Liver (tissue), 9 donors: Measurements from ENCODE around the gene NGRN. TPM values are rescaled to one million over a fixed set of nuclear protein-coding genes. Genes with fewer than 3 reads are reported as not detected.
A peak's percentile ranks its signal among the peaks of the same experiment; 100 is the strongest.

ENCODE experiments used
- DNase-seq: peaks from one replicate; pipeline ENCODE4 v3.0.0-alpha.2; 2017; ENCODE audit warnings: low spot score
- H3K27ac ChIP-seq, 2 donors: one replicate each; pipeline ENCODE4 v1.7.0; 2013; ENCODE audit warnings: inconsistent platforms in 2 of 2, low read length in 2 of 2, control low read depth in 1 of 2, low read depth in 1 of 2, mild to moderate bottlenecking in 1 of 2
- H3K27me3 ChIP-seq, 4 donors: one replicate each; pipeline versions ENCODE4 v1.6.1 to v1.7.0; 2013; ENCODE audit warnings: low read length in 3 of 4, inconsistent platforms in 1 of 4, mild to moderate bottlenecking in 1 of 4, moderate library complexity in 1 of 4; ENCODE audit not compliant: control insufficient read depth in 4 of 4, insufficient read depth in 4 of 4
- H3K36me3 ChIP-seq, 4 donors: one replicate each; pipeline versions ENCODE4 v1.6.1 to v1.7.0; 2013; ENCODE audit warnings: low read length in 3 of 4, mild to moderate bottlenecking in 3 of 4, low read depth in 1 of 4, moderate library complexity in 1 of 4; ENCODE audit not compliant: control insufficient read depth in 4 of 4, insufficient read depth in 3 of 4
- H3K4me1 ChIP-seq, 4 donors: one replicate each; pipeline versions ENCODE4 v1.6.1 to v1.7.0; 2013; ENCODE audit warnings: low read length in 3 of 4, mild to moderate bottlenecking in 3 of 4, moderate library complexity in 1 of 4; ENCODE audit not compliant: control insufficient read depth in 4 of 4, insufficient read depth in 4 of 4
- H3K4me3 ChIP-seq, 3 donors: one replicate each; pipeline versions ENCODE4 v1.6.1 to v1.7.0; 2013; ENCODE audit warnings: low read length in 3 of 3, control low read depth in 1 of 3, low read depth in 1 of 3, mild to moderate bottlenecking in 1 of 3
- H3K9ac ChIP-seq, 2 donors: one replicate each; pipeline ENCODE4 v1.7.0; 2013; ENCODE audit warnings: low read length in 2 of 2, mild to moderate bottlenecking in 2 of 2, moderate library complexity in 2 of 2, control low read depth in 1 of 2, low read depth in 1 of 2
- H3K9me3 ChIP-seq, 4 donors: one replicate each; pipeline versions ENCODE4 v1.6.1 to v1.7.0; 2013; ENCODE audit warnings: low read length in 3 of 4; ENCODE audit not compliant: control insufficient read depth in 4 of 4
- EGR1 ChIP-seq, 2 donors: IDR thresholded peaks; 2 replicates each; pipeline ENCODE4 v1.6.1; 2016 to 2018; ENCODE audit warnings: antibody characterized with exemption in 2 of 2, low read depth in 2 of 2
- FOXA1 ChIP-seq: IDR thresholded peaks from 2 replicates; pipeline ENCODE4 v1.6.1; 2016; ENCODE audit warnings: antibody characterized with exemption
- FOXA2 ChIP-seq: IDR thresholded peaks from 2 replicates; pipeline ENCODE4 v1.6.1; 2016; ENCODE audit warnings: antibody characterized with exemption
- GABPA ChIP-seq, 2 donors: IDR thresholded peaks in 1 of 2; conservative IDR thresholded peaks in 1 of 2; 2 replicates each; pipeline ENCODE4 v1.6.1; 2016; ENCODE audit warnings: antibody characterized with exemption in 2 of 2, mild to moderate bottlenecking in 1 of 2, moderate library complexity in 1 of 2
- HNF4A ChIP-seq, 2 donors: conservative IDR thresholded peaks; 2 replicates each; pipeline ENCODE4 v1.6.1; 2016; ENCODE audit warnings: antibody characterized with exemption in 2 of 2, mild to moderate bottlenecking in 2 of 2
- HNF4G ChIP-seq: IDR thresholded peaks from 2 replicates; pipeline ENCODE4 v1.6.1; 2016; ENCODE audit warnings: antibody characterized with exemption
- JUND ChIP-seq, 2 donors: IDR thresholded peaks; 2 replicates each; pipeline ENCODE4 v1.6.1; 2016; ENCODE audit warnings: antibody characterized with exemption in 2 of 2
- NR2F2 ChIP-seq: IDR thresholded peaks from 2 replicates; pipeline ENCODE4 v1.6.1; 2016; ENCODE audit warnings: antibody characterized with exemption
- RAD21 ChIP-seq, 2 donors: IDR thresholded peaks; 2 replicates each; pipeline ENCODE4 v1.6.1; 2016; ENCODE audit warnings: antibody characterized with exemption in 2 of 2, mild to moderate bottlenecking in 2 of 2
- SP1 ChIP-seq: IDR thresholded peaks from 2 replicates; pipeline ENCODE4 v1.6.1; 2018; ENCODE audit warnings: antibody characterized with exemption, mild to moderate bottlenecking
- TAF1 ChIP-seq: conservative IDR thresholded peaks from 2 replicates; pipeline ENCODE4 v1.6.1; 2016; ENCODE audit warnings: antibody characterized with exemption, mild to moderate bottlenecking
- YY1 ChIP-seq: IDR thresholded peaks from 2 replicates; pipeline ENCODE4 v1.6.1; 2016; ENCODE audit warnings: antibody characterized with exemption, mild to moderate bottlenecking
- WGBS: extraction: QIAGEN DNeasy Blood & Tissue Kit; methylation state at CpG from one replicate; pipeline ENCODE4 v1.1.7; 2013; 5-methylcytosine and 5-hydroxymethylcytosine counted together
- polyA plus RNA-seq, 2 donors: library from polyadenylated mRNA; stranded (reverse) in 1 of 2; unstranded in 1 of 2; fragments of 200-250 nt in 1 of 2; fragments of >200 nt in 1 of 2; fragmentation: Nextera tagmentation in 1 of 2; extraction: Ambion mirVana in 1 of 2; gene quantifications; one replicate each; pipeline versions ENCODE4 v1.2.1 to v1.2.3, GENCODE V29; 2013 to 2015
- total RNA-seq, 2 donors: library from RNA; depleted of rRNA; stranded (reverse); fragments of >200 nt; gene quantifications; one replicate each; pipeline ENCODE4 v1.2.3, GENCODE V29; 2014
- TF ChIP-seq, protein P1 (sequence below): IDR thresholded peaks from 2 replicates; pipeline ENCODE4 v1.6.1; 2016; ENCODE audit warnings: antibody characterized with exemption
- TF ChIP-seq, protein P2 (sequence below): IDR thresholded peaks from 2 replicates; pipeline ENCODE4 v1.6.1; 2016; ENCODE audit warnings: antibody characterized with exemption, mild to moderate bottlenecking
- TF ChIP-seq, protein P3 (sequence below): IDR thresholded peaks from 2 replicates; pipeline ENCODE4 v1.6.1; 2016; ENCODE audit warnings: antibody characterized with exemption
- TF ChIP-seq, protein P4 (sequence below): fragments of 150-350 bp; IDR thresholded peaks from 2 replicates; pipeline ENCODE4 v1.5.1; 2017; ENCODE audit warnings: improper control_type of control experiment, low read depth, low read length; ENCODE audit not compliant: missing input control
- TF ChIP-seq, protein P5 (sequence below): IDR thresholded peaks from 2 replicates; pipeline ENCODE4 v1.6.1; 2016; ENCODE audit warnings: antibody characterized with exemption
- donor health status: healthy.
- donor health status: healthy.
- donor health status: healthy.
- donor health status: healthy.
- donor health status: healthy.

The NGRN gene
- total and polyA plus RNA-seq, 4 donors = 22.8 to 26.6 (median 24.9) TPM

DNA sequence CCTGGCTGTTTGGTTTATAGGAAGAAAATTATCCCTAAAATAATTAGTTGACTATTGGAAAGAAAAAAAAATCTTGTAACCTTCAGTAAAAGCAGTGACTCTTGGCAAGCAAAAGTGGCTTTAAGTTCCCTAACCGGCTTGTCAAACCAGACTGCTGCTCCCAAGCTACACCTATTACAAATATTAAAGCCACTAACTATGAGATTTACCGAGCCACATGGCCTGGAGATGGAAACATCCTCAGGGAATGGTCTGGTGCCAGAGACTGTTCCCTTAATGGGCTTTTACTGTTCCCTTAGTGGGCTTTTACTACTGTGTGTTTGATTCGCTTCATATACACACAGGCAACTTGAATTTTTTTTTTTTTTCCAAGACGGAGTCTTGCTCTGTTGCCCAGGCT, 50.7 kb downstream of the NGRN start:
- H3K4me1 ChIP-seq = peaks cover 1 to 15% (median 9%) of the 10 kb centered on the region in 4 donors
- peak overlapping the region; percentile 38 to 51 for H3K9ac ChIP-seq
- peak overlapping the region in 1 of 2 donors; percentile 65 for H3K27ac ChIP-seq
- no peaks in the 10 kb centered on the region for H3K9me3 ChIP-seq
- TF ChIP-seq HNF4A (conservative IDR thresholded peaks at IDR 0.05) (no peak), FOXA1 (no peak), NR2F2 (no peak), YY1 (no peak), SP1 (no peak), HNF4G (no peak)
- TF ChIP-seq, protein P1, sequence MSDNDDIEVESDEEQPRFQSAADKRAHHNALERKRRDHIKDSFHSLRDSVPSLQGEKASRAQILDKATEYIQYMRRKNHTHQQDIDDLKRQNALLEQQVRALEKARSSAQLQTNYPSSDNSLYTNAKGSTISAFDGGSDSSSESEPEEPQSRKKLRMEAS = no peak
- H3K36me3 ChIP-seq = no peaks in the 10 kb centered on the region
- WGBS = 78% methylated on average over 4 of the region's 4 CpGs
- no peak overlapping the region for H3K4me3 ChIP-seq
- no peaks in the 10 kb centered on the region for H3K27me3 ChIP-seq
- DNase-seq = no peak

DNA sequence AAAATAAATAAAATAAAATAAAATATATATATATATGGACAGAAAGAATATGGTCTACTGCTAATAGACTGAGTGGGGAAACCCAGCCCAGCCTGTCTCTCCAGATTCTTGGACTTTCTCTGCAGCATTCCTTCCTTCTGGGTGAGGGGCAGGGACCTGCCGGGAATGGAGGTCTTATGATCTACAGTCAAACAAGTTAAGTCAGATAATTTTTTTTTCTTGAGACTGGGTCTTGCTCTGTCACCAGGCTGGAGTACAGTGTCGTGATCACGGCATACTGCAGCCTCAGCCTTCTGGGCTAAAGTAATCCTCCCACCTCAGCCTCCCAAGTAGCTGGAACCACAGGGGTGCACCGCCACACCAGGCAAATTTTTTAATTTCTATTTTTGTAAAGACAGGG, 53.1 kb downstream of the NGRN start:
- H3K27me3 ChIP-seq = no peaks in the 10 kb centered on the region
- peaks cover 1 to 15% (median 10%) of the 10 kb centered on the region in 4 donors for H3K4me1 ChIP-seq
- no peak for DNase-seq
- H3K4me3 ChIP-seq = no peak overlapping the region
- H3K9me3 ChIP-seq = no peaks in the 10 kb centered on the region
- no peak overlapping the region for H3K27ac ChIP-seq
- H3K36me3 ChIP-seq = no peaks in the 10 kb centered on the region
- TF ChIP-seq FOXA1 = no peak
- TF ChIP-seq YY1 = no peak
- TF ChIP-seq NR2F2 = no peak
- no peak for TF ChIP-seq SP1
- TF ChIP-seq EGR1 (IDR thresholded peaks at IDR 0.05; ENCODE audit: low read depth in 2 of 2) = no peak
- TF ChIP-seq GABPA (IDR thresholded peaks at IDR 0.05 in 1 of 2, conservative IDR thresholded peaks at IDR 0.05 in 1 of 2) = no peak
- TF ChIP-seq, protein P2, sequence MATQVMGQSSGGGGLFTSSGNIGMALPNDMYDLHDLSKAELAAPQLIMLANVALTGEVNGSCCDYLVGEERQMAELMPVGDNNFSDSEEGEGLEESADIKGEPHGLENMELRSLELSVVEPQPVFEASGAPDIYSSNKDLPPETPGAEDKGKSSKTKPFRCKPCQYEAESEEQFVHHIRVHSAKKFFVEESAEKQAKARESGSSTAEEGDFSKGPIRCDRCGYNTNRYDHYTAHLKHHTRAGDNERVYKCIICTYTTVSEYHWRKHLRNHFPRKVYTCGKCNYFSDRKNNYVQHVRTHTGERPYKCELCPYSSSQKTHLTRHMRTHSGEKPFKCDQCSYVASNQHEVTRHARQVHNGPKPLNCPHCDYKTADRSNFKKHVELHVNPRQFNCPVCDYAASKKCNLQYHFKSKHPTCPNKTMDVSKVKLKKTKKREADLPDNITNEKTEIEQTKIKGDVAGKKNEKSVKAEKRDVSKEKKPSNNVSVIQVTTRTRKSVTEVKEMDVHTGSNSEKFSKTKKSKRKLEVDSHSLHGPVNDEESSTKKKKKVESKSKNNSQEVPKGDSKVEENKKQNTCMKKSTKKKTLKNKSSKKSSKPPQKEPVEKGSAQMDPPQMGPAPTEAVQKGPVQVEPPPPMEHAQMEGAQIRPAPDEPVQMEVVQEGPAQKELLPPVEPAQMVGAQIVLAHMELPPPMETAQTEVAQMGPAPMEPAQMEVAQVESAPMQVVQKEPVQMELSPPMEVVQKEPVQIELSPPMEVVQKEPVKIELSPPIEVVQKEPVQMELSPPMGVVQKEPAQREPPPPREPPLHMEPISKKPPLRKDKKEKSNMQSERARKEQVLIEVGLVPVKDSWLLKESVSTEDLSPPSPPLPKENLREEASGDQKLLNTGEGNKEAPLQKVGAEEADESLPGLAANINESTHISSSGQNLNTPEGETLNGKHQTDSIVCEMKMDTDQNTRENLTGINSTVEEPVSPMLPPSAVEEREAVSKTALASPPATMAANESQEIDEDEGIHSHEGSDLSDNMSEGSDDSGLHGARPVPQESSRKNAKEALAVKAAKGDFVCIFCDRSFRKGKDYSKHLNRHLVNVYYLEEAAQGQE = no peak
- TF ChIP-seq, protein P3, sequence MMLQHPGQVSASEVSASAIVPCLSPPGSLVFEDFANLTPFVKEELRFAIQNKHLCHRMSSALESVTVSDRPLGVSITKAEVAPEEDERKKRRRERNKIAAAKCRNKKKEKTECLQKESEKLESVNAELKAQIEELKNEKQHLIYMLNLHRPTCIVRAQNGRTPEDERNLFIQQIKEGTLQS = no peak
- no peak for TF ChIP-seq RAD21 (IDR thresholded peaks at IDR 0.05)
- no peak for TF ChIP-seq HNF4G
- TF ChIP-seq JUND (IDR thresholded peaks at IDR 0.05) = no peak
- no peak for TF ChIP-seq HNF4A (conservative IDR thresholded peaks at IDR 0.05)
- TF ChIP-seq, protein P1 = no peak
- TF ChIP-seq, protein P4, sequence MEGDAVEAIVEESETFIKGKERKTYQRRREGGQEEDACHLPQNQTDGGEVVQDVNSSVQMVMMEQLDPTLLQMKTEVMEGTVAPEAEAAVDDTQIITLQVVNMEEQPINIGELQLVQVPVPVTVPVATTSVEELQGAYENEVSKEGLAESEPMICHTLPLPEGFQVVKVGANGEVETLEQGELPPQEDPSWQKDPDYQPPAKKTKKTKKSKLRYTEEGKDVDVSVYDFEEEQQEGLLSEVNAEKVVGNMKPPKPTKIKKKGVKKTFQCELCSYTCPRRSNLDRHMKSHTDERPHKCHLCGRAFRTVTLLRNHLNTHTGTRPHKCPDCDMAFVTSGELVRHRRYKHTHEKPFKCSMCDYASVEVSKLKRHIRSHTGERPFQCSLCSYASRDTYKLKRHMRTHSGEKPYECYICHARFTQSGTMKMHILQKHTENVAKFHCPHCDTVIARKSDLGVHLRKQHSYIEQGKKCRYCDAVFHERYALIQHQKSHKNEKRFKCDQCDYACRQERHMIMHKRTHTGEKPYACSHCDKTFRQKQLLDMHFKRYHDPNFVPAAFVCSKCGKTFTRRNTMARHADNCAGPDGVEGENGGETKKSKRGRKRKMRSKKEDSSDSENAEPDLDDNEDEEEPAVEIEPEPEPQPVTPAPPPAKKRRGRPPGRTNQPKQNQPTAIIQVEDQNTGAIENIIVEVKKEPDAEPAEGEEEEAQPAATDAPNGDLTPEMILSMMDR = no peak
- no peak for TF ChIP-seq FOXA2
- TF ChIP-seq, protein P5, sequence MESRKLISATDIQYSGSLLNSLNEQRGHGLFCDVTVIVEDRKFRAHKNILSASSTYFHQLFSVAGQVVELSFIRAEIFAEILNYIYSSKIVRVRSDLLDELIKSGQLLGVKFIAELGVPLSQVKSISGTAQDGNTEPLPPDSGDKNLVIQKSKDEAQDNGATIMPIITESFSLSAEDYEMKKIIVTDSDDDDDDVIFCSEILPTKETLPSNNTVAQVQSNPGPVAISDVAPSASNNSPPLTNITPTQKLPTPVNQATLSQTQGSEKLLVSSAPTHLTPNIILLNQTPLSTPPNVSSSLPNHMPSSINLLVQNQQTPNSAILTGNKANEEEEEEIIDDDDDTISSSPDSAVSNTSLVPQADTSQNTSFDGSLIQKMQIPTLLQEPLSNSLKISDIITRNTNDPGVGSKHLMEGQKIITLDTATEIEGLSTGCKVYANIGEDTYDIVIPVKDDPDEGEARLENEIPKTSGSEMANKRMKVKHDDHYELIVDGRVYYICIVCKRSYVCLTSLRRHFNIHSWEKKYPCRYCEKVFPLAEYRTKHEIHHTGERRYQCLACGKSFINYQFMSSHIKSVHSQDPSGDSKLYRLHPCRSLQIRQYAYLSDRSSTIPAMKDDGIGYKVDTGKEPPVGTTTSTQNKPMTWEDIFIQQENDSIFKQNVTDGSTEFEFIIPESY = no peak
- TF ChIP-seq TAF1 = no peak
- no peak overlapping the region for H3K9ac ChIP-seq
- 97% methylated on average over 4 of the region's 4 CpGs for WGBS
